GM18507 (cell line): Measurements from ENCODE around the gene IQCE.

ENCODE experiments used
- DNase-seq: peaks from one replicate; pipeline ENCODE4 v3.0.0; 2011; ENCODE audit warnings: low read depth; ENCODE audit not compliant: insufficient read length; ENCODE audit errors: extremely low spot score
- FAIRE-seq: peaks from 2 replicates; lab custom pipeline; 2011; peaks lifted over from hg19 to GRCh38; lab: Jason Lieb, UNC

IQCE gene

GRCh38 chr7:2649991-2650390, 91.2 kb downstream of the IQCE start:
- DNase-seq (no peak), FAIRE-seq (no peak)

- FAIRE-seq (no peak), DNase-seq (no peak)
These were observed 91.7 kb downstream of the IQCE start for GRCh38 chr7:2650451-2650850.

DNA sequence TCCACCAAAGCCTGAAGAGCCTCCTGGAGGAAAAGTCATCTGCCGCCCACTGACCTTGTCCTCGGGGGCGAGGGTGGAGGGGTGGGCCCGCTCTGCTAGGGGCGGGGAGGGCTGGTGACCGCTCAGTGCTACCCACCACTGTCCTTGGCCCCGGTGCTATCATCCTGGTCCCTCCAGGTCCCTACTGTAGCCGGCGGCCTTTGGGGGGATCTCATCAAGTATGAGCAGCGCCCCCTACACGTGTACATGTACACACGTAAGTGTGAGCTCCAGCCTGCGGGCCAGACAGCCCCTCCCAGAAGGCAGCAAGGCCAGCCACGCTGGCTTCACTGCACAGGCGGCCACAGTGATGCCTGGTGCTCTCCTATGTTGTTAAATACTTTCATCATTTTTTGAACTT, 92.6 kb downstream of the IQCE start:
- DNase-seq, result no peak
- no peak for FAIRE-seq

DNA sequence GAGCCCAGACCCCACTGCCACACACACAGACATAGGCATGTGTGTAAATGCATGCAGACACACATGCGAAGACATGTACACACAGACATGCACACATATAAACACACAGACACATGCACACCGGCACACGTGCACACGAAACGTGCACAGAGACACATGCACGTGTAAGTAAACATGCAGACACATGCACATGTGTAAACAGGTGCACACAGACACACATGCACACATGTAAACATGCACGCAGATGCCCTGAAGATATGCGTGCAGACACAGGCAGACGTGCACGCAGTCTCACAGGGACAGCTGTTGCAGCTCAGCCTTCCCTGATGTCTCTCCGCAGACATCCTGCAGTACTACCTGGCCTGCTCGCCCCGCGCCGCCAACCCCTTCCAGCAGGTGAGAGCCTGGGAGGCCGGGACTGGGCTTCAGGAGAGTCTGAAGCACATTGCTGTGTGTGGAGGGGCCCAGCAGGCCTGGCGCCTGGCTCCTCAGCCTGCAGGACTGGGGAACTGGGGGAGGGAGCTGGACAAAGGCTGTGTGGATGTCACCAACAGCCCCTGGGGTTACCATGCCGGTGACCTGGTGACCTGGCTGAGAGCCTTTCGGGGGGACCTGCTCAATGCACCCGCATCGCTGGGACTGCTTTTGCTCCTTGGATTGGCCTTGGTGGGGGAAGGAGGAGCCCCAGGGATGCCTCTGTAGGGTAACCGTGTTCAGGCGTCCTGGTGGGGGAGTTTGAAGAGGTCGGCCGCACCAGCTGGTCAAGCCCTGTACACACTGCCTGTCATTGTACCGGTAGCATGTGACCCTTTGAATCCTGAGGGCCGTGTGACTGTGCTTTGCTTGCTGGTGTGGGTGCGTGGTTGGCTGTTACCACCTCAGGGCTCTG, 93.3 kb downstream of the IQCE start:
- DNase-seq, result no peak
- FAIRE-seq, result no peak

DNA sequence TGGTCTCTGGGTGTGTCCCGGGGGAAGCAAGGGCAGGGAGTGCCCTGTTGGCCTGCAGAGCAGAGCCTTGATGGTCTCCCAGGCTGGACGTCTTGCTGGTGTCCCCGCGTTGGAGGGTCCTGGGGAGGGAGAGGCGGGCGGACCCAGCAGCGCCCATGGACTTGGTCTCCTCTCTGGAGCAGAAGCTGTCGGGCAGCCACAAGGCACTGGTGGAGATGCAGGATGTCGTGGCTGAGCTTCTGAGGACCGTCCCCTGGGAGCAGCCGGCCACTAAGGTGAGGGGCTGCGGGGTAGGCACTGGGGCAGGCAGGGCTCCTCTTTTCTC, 93.9 kb downstream of the IQCE start:
- FAIRE-seq (no peak), DNase-seq (no peak)

GRCh38 chr7:2654059-2654458, 95.3 kb downstream of the IQCE start:
- DNase-seq, result no peak
- no peak for FAIRE-seq

DNA sequence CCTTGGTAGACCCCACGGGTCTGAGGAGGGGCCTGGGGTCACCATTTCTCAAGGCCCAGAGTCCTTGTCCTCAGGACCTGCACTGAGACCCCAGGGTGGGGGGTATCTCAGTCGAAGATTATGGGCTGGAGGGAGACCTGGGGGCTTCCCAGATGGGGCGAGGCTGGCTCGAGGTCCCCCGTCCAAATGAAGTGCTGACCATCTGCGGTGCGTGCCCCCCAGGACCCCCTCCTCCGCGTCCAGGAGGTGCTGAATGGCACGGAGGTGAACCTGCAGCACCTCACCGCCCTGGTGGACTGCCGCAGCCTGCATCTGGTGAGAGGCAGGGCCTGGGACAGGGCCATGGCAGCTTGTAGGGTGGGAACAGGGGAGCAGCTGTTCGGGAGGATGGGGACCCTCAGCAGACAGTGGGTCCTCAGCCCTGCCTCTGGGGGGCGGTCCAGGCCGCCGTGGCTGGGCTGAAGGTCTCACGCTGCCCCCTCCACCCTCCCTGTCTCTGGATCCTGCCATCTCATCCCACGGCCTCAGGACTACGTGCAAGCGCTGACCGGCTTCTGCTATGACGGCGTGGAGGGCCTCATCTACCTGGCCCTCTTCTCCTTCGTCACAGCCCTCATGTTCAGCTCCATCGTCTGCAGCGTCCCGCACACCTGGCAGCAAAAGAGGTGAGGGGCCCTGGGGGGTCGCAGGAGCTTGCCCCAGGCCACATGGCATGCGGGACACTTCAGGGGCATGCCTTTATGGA, 97.3 kb downstream of the IQCE start:
- DNase-seq (no peak), FAIRE-seq (no peak)

DNA sequence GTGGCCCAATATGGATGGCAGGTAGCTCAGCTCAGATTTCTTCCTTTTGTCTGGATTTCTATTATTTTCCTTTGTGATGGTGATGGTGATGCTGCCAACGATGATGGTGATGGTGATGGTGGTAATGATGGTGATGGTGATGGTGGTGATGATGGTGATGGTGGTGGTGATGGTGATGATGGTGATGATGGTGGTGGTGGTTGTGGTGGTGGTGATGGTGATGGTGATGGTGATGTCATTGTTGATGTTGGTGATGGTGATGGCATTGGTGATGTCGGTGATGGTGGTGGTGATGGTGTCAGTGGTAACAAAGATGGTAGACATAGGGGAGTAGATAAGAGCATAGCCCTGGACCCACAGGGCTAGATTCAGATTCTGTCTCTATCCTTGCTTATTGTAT, 98.4 kb downstream of the IQCE start:
- no peak for FAIRE-seq
- DNase-seq, result no peak

- FAIRE-seq (no peak), DNase-seq (no peak)
These were observed 99.3 kb downstream of the IQCE start for GRCh38 chr7:2657920-2658671.

- no peak for FAIRE-seq
- DNase-seq, result no peak
These were observed 100.2 kb downstream of the IQCE start for GRCh38 chr7:2658941-2659340.

DNA sequence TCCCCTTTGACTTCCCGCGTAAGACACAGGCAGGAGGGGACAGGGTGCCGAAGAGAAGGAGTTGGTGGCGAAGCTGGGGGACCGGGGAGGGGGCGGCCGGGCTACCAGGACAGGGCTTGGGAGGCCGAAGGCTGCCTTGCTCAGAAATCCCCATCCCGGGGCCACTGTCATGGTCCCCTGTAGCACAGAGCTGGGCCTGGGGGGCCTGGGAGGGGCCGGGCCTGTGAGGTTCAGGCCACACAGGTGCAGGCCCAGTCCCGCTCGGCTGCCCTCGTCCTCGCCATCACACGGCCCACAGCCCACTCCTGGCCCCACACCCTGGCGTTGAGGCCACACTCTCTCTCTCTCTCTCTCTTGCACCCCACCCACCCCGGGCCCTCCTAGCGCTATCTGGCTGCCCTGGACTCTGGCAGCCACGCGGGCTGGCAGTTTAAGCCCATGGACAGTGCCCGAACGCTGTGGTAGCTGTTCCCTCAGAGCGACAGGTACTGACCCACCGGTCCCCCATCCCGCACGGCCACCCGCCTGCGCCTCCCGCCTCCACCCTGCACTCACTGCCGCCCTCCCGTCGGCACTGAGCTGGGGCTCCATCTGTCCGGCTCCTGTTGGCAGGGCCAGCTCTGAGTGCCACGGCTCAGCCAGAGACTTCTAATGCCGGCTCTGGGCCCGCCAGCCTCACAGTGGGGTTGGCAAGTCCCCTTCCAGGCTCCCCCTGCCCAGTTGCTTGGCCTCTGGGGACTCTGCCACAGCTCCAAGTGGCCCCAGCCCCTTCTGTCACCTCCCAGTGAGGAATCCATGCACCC, 101.0 kb downstream of the IQCE start:
- no peak for FAIRE-seq

GRCh38 chr7:2660359-2661095, 101.7 kb downstream of the IQCE start:
- FAIRE-seq (no peak), DNase-seq (no peak)

More for the DNA sequence above, 101.0 kb downstream of the IQCE start:
- DNase-seq, result no peak

DNA sequence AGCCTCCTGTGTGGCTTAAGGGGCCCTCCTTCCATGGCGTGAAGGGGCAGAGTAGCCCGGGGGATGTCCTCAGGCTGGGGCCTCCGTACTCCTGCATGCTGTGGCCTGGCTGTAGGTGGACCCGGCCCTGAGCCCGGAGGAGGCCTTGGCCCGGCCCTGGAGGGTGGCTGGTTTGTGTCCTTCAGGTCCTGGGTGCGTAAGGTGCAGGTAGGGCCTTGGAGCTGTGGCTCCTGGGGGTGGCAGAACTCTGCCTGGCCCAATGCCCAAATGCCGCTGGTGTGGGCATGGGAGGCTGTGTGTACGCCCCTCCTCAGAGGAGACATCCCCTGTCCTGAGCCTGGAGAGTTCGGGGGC, 102.3 kb downstream of the IQCE start:
- FAIRE-seq, result no peak
- no peak for DNase-seq

GRCh38 chr7:2661602-2662272, 103.0 kb downstream of the IQCE start:
- FAIRE-seq (no peak), DNase-seq (no peak)

DNA sequence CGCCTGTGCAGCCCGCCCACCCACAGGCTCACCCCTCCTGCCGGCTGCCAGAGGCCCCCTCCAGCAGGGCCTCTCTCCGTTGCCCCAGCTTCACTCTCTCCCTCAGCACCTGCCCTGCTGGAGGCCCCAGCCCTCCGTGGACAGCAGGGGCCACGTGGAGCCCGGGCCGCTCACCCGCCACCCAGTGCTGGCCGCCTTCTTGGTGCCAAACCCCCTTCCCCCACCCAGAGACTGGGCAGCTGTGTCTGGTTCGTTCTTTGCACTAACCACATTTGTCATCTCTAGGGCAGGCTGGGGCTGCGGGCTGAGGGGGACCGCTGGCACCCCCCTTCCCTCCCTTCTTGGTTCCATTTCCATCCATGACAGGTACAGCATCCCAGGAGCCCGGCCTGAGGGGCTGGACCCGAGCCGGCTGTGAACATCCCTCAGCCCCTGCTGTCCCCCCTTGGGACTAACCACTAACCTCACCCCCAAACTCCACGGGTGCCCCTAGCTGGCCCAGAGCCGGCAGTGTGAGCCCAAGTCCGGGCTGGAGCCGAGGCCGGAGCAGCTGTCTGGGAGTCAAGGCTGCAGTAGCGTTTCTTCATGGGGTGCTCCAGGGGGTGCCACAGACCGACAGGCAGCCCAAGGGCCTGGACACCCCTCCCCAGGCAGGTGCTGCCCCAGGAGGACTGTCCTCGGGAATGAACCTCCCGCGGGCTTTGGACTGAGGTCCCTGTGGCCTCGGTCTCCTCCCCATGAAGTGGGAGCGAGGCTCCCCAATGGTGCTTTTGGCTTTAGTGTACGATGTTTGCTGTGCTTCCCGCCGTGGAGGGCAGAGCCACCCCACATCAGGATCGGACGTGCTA, 103.7 kb downstream of the IQCE start:
- FAIRE-seq, result no peak

DNA sequence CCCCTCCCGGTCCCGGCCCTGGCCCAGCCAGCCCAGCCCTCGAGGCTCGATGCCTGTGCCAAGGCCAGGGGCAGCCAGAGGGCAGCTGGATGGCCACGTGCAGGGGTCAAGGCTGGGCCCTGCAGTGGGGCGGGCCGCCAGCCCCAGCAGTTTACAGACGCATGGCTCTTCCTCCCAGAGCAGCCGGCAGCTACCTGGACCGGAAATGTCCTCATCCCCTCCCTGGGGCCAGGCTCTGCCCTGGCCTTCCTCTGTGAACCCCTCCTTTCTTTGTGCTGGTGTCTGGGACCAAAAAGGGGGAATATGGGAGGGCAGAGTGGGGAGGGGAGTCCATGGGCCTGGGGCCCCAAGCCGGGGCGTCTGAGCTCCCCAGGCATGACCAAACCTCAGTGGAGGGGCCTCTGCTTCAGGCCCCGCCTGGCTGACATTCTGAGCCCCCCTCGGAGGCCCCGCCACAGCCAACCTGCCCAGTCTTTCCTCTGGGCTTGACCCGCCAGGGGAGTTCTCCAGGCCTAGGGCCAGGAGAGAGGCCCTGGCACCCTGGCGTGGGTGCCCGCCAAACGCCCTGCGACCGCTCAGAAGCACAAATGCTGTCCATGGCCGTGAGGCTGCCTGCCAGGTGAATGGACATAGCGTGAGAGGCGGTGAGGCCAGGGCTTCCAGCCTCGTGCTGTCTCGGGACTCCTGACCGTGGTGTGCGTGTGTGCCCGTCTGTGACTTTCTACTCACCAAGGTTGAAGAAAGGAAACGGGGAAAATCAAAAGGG, 104.5 kb downstream of the IQCE start:
- DNase-seq, result no peak
- FAIRE-seq, result no peak

More for the DNA sequence above, 103.7 kb downstream of the IQCE start:
- no peak for DNase-seq

GRCh38 chr7:2663960-2664359, 105.2 kb downstream of the IQCE start:
- no peak for FAIRE-seq

More at GRCh38 chr7:2663960-2664359, 105.2 kb downstream of the IQCE start:
- DNase-seq, result no peak
